HG03520 (cell line): Measurements from ENCODE around the gene UPF1.

ENCODE experiments used
- ATAC-seq: cut with Tn5 transposase; IDR thresholded peaks from one replicate; pipeline ENCODE4 v1.9.1; 2021; ENCODE audit warnings: mild to moderate bottlenecking, moderate library complexity; ENCODE audit not compliant: unreplicated experiment

Gene UPF1

GRCh38 chr19:18868380-18869022 is 36.7 kb downstream of the UPF1 start:
- no peak for ATAC-seq

GRCh38 chr19:18869023-18869618 is 37.4 kb downstream of the UPF1 start:
- no peak for ATAC-seq

- no peak for ATAC-seq
These were observed 38.2 kb downstream of the UPF1 start for GRCh38 chr19:18869781-18870530.

GRCh38 chr19:18870531-18871172 is 38.9 kb downstream of the UPF1 start:
- no peak for ATAC-seq

GRCh38 chr19:18871543-18871942 is 39.8 kb downstream of the UPF1 start:
- no peak for ATAC-seq

GRCh38 chr19:18875726-18876125 is 44.0 kb downstream of the UPF1 start:
- ATAC-seq = no peak

GRCh38 chr19:18876865-18877264 is 45.1 kb downstream of the UPF1 start:
- ATAC-seq = no peak

- ATAC-seq = no peak
These were observed 46.5 kb downstream of the UPF1 start for GRCh38 chr19:18878058-18878797.

- no peak for ATAC-seq
These were observed 47.3 kb downstream of the UPF1 start for GRCh38 chr19:18878858-18879578.

GRCh38 chr19:18879579-18880373 is 48.0 kb downstream of the UPF1 start:
- ATAC-seq = no peak

- ATAC-seq = no peak
These were observed 49.7 kb downstream of the UPF1 start for GRCh38 chr19:18881491-18881890.

GRCh38 chr19:18883526-18884304 is 52.0 kb downstream of the UPF1 start:
- ATAC-seq = no peak

- no peak for ATAC-seq
These were observed 55.2 kb downstream of the UPF1 start for GRCh38 chr19:18886972-18887371.

- ATAC-seq = no peak
These were observed 58.4 kb downstream of the UPF1 start for GRCh38 chr19:18889949-18890745.

- no peak for ATAC-seq
These were observed 62.0 kb downstream of the UPF1 start for GRCh38 chr19:18893587-18894253.

GRCh38 chr19:18894254-18895037 is 62.7 kb downstream of the UPF1 start:
- ATAC-seq = no peak
